C4-2B (cell line): Measurements from ENCODE around the gene CTDSPL.

Experiments used
- H3K27ac ChIP-seq: fragments of 450-650 bp; 2 replicates; pipeline ENCODE4 v1.5.1; 2017
- ZFX ChIP-seq: fragments of 450-650 bp; IDR thresholded peaks from 2 replicates; pipeline ENCODE4 v1.6.1; 2017
- TF ChIP-seq, protein P1 (sequence below): fragments of 450-650 bp; conservative IDR thresholded peaks from 2 replicates; pipeline ENCODE4 v1.5.1; 2017; ENCODE audit warnings: mild to moderate bottlenecking

The CTDSPL gene

DNA sequence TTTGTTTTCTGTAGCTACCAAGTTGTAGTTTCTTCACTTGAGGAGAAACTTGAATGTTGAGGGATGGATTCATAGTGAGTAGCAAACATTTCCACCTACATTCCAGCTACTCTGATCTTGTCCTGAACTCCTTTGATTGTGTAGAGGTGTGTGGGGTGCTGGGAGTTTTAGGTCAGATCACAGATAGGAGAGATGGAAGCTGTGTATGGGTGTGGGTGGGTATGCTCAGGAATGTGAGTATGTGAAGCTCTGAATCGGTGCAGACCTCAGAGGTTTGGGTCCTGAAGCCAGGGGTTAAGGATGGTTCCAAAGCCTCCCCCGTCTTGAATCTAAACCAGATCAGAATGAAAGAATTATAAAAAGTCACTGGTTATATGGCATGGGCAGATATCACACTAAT, 76.3 kb downstream of the CTDSPL start:
- TF ChIP-seq, protein P1, sequence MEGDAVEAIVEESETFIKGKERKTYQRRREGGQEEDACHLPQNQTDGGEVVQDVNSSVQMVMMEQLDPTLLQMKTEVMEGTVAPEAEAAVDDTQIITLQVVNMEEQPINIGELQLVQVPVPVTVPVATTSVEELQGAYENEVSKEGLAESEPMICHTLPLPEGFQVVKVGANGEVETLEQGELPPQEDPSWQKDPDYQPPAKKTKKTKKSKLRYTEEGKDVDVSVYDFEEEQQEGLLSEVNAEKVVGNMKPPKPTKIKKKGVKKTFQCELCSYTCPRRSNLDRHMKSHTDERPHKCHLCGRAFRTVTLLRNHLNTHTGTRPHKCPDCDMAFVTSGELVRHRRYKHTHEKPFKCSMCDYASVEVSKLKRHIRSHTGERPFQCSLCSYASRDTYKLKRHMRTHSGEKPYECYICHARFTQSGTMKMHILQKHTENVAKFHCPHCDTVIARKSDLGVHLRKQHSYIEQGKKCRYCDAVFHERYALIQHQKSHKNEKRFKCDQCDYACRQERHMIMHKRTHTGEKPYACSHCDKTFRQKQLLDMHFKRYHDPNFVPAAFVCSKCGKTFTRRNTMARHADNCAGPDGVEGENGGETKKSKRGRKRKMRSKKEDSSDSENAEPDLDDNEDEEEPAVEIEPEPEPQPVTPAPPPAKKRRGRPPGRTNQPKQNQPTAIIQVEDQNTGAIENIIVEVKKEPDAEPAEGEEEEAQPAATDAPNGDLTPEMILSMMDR: no peak
- TF ChIP-seq ZFX: no peak
- no peak overlapping the region for H3K27ac ChIP-seq

DNA sequence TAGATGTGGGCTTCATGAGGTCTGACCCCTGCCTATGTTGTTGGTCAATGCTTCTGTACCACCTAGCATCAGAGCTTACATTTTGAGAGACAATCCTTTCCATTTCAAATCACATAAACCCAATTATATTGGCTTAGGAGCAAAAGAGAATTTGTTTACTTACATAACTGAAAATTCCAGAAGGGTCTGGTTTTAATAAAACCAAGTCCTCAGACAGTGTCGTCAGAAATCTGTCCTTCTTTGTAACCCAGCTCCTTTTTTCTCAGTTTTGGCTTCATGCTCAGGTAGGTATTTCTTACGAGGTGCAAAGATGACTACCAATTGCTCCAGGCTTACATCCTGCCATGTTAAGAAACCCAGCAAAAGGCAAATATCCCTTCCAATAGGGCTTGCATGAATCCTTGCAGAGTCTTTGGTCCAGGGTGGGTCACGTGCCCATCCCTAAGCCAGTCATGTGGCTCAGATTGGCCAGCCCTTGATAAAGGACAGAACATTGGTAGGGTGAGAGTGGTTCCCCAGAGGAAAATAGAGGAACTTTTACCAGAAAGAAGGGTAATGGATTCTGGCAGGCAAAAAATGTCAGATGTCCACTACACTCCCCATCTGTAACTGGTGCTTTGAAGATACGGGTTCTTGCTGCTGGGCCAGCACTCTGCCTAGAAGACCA, 78.7 kb downstream of the CTDSPL start:
- no peak overlapping the region for H3K27ac ChIP-seq
- TF ChIP-seq ZFX: no peak
- TF ChIP-seq, protein P1: no peak

GRCh38 chr3:37941608-37942508, 80.2 kb downstream of the CTDSPL start:
- H3K27ac ChIP-seq: no peak overlapping the region
- TF ChIP-seq, protein P1: no peak
- TF ChIP-seq ZFX: no peak

- TF ChIP-seq, protein P1: no peak
- no peak for TF ChIP-seq ZFX
- no peak overlapping the region for H3K27ac ChIP-seq
These were observed 81.0 kb downstream of the CTDSPL start for GRCh38 chr3:37942646-37943045.

DNA sequence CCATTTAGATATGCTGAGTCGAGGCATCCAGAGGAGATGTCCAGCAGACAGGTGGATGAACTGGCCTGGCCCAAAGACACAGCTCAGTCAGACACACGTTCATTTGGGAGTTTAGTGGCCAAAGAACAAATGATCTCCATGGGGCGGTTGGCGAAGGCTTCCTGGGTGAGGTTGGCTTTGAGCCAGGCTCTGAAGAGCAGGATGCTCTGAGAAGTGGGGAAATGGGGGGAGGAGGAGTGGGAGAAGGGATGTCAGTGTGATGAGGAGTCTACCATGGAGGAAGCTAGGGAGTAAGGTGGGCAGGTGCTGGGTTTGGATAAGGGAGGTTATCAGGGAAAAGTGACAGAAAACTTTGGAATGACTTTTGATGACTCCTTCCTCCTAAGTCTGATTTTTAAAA, 81.4 kb downstream of the CTDSPL start:
- no peak for TF ChIP-seq ZFX
- TF ChIP-seq, protein P1: no peak
- no peak overlapping the region for H3K27ac ChIP-seq

- no peak overlapping the region for H3K27ac ChIP-seq
- TF ChIP-seq, protein P1: no peak
- no peak for TF ChIP-seq ZFX
These were observed 82.1 kb downstream of the CTDSPL start for GRCh38 chr3:37943631-37944314.
